Activated naive CD8-positive, alpha-beta T cell (primary cell): ENCODE results near the gene ARID2.

Source experiments
- H3K27ac Mint-ChIP-seq: one replicate; pipeline ENCODE4 v1.8.0; 2021; ENCODE audit warnings: mixed read lengths
- H3K27me3 Mint-ChIP-seq: one replicate; pipeline ENCODE4 v1.8.0; 2021; ENCODE audit warnings: mixed read lengths
- H3K36me3 Mint-ChIP-seq: one replicate; pipeline ENCODE4 v1.8.0; 2021; ENCODE audit warnings: mixed read lengths
- H3K4me1 Mint-ChIP-seq: one replicate; pipeline ENCODE4 v1.8.0; 2021; ENCODE audit warnings: low read depth, mixed read lengths
- H3K4me3 Mint-ChIP-seq: one replicate; pipeline ENCODE4 v1.8.0; 2021; ENCODE audit warnings: mild to moderate bottlenecking, mixed read lengths
- H3K9me3 Mint-ChIP-seq: one replicate; pipeline ENCODE4 v1.8.0; 2021; ENCODE audit warnings: low read depth, mixed read lengths

Gene ARID2, protein sequence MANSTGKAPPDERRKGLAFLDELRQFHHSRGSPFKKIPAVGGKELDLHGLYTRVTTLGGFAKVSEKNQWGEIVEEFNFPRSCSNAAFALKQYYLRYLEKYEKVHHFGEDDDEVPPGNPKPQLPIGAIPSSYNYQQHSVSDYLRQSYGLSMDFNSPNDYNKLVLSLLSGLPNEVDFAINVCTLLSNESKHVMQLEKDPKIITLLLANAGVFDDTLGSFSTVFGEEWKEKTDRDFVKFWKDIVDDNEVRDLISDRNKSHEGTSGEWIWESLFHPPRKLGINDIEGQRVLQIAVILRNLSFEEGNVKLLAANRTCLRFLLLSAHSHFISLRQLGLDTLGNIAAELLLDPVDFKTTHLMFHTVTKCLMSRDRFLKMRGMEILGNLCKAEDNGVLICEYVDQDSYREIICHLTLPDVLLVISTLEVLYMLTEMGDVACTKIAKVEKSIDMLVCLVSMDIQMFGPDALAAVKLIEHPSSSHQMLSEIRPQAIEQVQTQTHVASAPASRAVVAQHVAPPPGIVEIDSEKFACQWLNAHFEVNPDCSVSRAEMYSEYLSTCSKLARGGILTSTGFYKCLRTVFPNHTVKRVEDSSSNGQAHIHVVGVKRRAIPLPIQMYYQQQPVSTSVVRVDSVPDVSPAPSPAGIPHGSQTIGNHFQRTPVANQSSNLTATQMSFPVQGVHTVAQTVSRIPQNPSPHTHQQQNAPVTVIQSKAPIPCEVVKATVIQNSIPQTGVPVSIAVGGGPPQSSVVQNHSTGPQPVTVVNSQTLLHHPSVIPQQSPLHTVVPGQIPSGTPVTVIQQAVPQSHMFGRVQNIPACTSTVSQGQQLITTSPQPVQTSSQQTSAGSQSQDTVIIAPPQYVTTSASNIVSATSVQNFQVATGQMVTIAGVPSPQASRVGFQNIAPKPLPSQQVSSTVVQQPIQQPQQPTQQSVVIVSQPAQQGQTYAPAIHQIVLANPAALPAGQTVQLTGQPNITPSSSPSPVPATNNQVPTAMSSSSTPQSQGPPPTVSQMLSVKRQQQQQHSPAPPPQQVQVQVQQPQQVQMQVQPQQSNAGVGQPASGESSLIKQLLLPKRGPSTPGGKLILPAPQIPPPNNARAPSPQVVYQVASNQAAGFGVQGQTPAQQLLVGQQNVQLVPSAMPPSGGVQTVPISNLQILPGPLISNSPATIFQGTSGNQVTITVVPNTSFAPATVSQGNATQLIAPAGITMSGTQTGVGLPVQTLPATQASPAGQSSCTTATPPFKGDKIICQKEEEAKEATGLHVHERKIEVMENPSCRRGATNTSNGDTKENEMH (N-terminal part only)

DNA sequence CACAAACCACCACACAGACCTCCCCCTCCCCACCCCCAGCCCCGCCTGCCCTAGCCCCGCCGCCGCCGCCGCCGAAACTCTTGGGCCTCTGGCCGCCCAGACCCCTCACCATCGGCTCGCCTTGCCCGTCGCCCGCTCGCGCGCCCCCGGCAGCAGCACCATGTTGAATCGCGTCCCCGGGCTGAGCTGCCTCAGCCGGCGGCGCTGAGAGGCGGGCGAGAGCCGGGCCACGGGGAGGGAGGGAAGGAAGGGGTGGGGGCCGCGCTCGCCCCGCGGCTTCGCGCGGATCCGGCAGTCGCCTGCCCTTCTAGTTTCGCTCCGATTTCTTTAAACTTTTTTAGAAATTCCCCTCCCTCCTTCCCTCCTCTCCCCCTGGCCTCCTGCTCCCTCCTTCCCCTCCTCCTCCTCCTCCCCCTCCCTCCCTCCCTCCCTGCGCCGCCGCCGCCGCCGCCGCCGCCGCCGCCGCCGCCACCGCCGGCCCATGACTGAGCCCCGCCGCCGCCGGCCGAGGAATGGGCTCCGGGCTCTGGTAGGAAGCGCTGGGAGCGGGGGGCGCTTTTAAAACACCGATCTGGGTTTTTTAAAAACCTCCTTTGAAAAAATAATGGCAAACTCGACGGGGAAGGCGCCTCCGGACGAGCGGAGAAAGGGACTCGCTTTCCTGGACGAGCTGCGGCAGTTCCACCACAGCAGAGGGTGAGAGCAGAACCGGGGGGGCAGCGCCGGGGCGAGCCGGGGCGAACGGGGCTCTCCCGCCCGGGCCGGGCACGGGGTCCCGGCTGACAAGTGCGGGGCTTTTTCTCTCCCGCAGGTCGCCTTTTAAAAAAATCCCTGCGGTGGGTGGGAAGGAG lies at the start of gene ARID2:
Gene ARID2 (plus strand): TSS at position 474 of the 851 bp plus-strand sequence. CDS start 131 bp downstream, at position 605.
- H3K4me3 Mint-ChIP-seq, result peak within 1 kb of the TSS; percentile 100
- no peaks in the 10 kb centered on the region for H3K27me3 Mint-ChIP-seq
- peaks cover 35% of the 10 kb centered on the region for H3K4me1 Mint-ChIP-seq
- peaks cover 3% of the 10 kb centered on the region for H3K36me3 Mint-ChIP-seq
- H3K9me3 Mint-ChIP-seq, result no peaks in the 10 kb centered on the region
- H3K27ac Mint-ChIP-seq, result peak within 1 kb of the TSS; percentile 98

DNA sequence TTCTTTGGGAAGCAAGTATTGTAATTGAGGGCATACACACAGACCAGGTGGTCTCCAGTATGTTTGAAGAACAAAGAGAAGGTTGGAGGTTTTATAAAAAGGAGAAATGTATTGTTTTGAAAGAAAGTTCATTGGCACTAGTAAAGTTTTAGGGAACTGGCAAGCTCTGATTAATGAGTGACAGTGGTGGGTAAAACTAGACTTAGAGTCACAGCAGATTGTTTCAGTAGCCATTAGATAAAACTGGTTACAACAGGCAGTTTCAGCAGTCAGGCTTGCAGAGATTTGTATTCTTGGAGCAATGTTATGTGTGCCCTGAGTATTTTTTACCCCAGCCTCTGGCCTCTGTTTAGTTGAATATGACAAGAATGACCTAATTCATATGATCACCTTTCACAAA lies 49.1 kb upstream of the ARID2 start:
- Mint-ChIP-seq H3K27ac (no peak overlapping the region), H3K27me3 (no peaks in the 10 kb centered on the region), H3K4me1 (no peaks in the 10 kb centered on the region)

DNA sequence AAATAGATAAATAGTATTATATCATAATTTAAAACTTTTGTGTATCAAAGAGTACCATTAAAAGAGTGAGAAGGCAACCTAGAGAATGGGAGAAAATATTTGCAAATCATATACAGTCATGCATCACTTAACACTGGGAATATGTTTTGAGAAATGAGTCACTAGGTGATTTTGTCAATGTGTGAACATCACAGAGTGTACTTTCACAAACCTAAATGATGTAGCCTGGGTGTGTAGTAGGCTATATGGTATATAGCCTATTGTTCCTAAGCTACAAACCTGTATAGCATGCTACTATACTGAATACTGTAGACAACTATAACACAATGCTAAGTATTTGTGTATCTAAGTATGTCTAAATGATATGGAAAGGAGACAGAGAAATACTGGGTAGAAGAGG lies 48.0 kb upstream of the ARID2 start:
- no peak overlapping the region for H3K27ac Mint-ChIP-seq
- H3K9me3 Mint-ChIP-seq, result no peaks in the 10 kb centered on the region
- H3K27me3 Mint-ChIP-seq, result no peaks in the 10 kb centered on the region

More for the DNA sequence above, 49.1 kb upstream of the ARID2 start:
- H3K4me3 Mint-ChIP-seq, result no peak overlapping the region
- peaks cover 3% of the 10 kb centered on the region for H3K36me3 Mint-ChIP-seq
- no peaks in the 10 kb centered on the region for H3K9me3 Mint-ChIP-seq

DNA sequence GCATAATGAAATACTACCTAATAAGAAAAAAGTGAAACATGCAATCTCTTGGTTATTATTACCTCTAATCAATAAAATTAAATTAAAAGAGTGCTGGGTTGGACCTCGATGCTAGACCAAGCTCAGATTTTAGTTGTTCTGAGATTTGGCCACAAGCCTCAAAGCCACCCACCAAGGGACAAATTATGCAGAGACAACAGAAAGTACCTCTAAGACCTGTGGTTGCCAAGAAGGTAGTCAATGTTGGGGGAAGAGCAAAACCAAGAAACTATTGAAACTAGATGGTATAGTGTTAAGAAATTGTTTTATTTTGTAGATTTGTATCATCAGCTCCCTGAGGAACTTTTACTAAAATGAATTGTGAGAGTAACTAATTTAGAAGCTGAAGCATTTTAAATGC lies 43.8 kb upstream of the ARID2 start:
- no peaks in the 10 kb centered on the region for H3K9me3 Mint-ChIP-seq
- no peaks in the 10 kb centered on the region for H3K36me3 Mint-ChIP-seq
- H3K4me1 Mint-ChIP-seq, result peaks cover 2% of the 10 kb centered on the region
- no peaks in the 10 kb centered on the region for H3K27me3 Mint-ChIP-seq
- no peak overlapping the region for H3K27ac Mint-ChIP-seq
- no peak overlapping the region for H3K4me3 Mint-ChIP-seq

More for the DNA sequence above, 48.0 kb upstream of the ARID2 start:
- peaks cover 3% of the 10 kb centered on the region for H3K36me3 Mint-ChIP-seq
- H3K4me3 Mint-ChIP-seq, result no peak overlapping the region
- H3K4me1 Mint-ChIP-seq, result no peaks in the 10 kb centered on the region

DNA sequence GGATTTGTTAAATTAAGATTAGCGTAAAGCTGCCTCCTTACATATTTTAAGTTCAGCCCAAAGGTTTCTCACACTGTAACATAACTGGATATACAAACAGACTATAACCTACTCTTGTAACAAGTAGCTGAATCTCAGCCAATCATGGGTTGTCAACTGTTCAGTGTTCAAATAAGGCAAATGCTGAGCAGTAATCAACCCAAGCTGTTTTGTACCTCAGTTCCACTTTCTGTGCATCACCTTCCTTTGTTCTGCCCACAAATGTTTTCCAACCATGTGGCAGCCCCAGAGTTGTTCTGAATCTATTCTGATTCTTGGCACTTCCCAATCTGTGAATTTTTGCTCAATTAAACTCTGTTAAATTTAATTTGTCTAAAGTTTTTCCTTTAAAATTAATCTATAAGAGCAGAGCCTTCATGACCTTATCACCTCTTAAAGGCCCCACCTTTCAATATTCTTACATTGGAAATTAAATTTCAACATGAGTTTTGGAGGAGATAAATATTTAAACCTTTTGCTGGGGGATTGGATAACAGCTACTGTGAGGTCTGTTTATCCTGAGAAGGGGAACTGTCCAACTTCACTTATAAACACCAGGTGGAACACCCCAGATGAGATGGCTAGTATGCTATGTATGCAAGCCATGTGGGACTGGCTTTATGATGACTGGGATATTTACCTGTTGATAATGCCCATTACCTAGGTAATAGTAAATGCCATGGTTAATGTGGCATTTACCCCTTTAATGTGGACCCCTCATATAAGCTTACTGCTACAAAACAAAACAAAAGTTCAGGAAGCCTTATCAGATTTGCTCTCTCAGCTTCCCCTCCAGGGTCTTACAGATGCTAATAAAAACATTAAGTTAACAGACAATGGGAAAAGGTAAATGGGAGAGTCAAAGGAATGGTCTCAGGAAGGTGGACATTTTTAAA lies 42.2 kb upstream of the ARID2 start:
- H3K4me3 Mint-ChIP-seq, result no peak overlapping the region
- no peaks in the 10 kb centered on the region for H3K27me3 Mint-ChIP-seq
- no peaks in the 10 kb centered on the region for H3K9me3 Mint-ChIP-seq
- H3K36me3 Mint-ChIP-seq, result no peaks in the 10 kb centered on the region
- H3K27ac Mint-ChIP-seq, result no peak overlapping the region
- H3K4me1 Mint-ChIP-seq, result peaks cover 2% of the 10 kb centered on the region

DNA sequence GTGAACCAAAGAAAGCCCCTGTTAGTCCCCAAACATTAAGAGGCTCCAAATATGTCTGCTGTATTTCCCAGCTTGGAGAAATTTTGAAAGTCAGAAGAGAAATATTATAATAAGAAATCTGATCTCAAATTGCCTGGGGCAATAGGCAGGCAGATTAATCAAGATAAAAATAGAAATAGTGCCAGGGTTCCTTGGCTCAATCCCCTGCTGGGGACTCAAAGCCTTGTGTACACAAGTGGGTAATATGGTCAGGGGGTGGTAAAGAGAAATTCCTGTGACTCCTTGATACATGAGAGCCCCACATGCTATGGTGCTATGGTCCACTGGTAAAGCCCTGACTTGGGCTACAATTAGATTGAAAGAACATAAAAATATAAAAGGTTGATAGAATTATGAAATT lies 41.3 kb upstream of the ARID2 start:
- Mint-ChIP-seq H3K27ac (no peak overlapping the region), H3K36me3 (no peaks in the 10 kb centered on the region), H3K4me1 (peaks cover 2% of the 10 kb centered on the region), H3K9me3 (no peaks in the 10 kb centered on the region), H3K27me3 (no peaks in the 10 kb centered on the region), H3K4me3 (no peak overlapping the region)

DNA sequence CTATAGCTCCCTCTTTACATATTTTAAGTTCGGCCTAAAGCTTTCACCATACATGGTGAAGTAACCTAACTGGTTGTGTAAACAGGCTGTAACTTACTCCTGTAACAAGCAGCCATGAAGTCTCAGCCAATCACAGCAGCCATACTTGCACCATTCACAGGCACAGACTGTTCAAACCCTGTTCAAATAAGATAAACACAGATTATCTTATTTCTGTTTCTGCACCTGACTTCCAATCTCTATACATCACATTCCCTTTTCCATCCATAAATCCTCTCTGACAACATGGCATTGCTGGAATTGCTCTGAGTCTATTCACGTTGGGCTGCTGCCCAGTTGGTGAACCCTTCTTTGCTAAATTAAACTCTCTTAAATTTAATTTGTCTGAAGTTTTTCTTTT lies 34.5 kb upstream of the ARID2 start:
- Mint-ChIP-seq H3K36me3 (peaks cover 2% of the 10 kb centered on the region), H3K4me1 (no peaks in the 10 kb centered on the region), H3K4me3 (no peak overlapping the region), H3K27ac (no peak overlapping the region), H3K9me3 (no peaks in the 10 kb centered on the region), H3K27me3 (no peaks in the 10 kb centered on the region)

DNA sequence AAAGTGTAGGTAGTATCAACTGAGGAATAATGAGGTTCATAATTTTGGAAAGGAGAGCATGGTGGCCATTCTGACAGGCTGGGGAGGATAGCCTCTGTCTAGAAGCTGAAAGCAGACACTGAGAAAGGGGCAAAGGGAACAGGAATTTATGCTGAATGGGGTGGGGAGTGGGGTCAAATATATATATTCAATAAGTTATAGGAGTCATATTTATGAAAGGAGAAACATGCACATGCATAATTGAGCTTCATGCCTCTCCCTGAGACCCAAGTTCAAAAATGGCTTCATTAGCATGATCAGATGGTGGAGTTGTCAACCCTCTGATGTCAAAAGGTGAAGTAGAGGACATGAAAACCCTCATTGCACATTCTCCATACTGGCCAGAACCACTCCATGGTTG lies 33.9 kb upstream of the ARID2 start:
- no peak overlapping the region for H3K4me3 Mint-ChIP-seq
- H3K27me3 Mint-ChIP-seq, result no peaks in the 10 kb centered on the region
- H3K36me3 Mint-ChIP-seq, result peaks cover 2% of the 10 kb centered on the region
- no peak overlapping the region for H3K27ac Mint-ChIP-seq
- H3K4me1 Mint-ChIP-seq, result no peaks in the 10 kb centered on the region
- no peaks in the 10 kb centered on the region for H3K9me3 Mint-ChIP-seq

DNA sequence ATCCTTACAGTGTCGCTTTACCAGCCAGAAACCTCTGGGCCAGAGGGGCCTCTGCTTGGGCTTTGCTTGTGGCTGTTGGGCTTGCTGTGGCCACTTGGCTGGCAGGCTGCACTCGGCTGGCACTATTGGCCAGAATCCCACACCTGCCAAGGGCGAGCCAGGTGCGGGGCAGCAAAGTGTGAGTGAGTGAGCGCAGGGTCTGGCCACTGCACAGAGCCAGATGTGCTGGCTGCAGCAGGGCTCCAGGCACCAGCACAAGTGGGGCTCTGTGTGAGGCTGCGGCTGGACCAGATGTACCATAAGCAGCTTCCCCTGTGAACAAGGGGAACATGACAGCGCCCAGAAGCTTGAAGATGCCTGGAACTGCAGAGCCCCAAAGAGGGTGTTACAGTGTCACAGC lies 33.5 kb upstream of the ARID2 start:
- H3K27ac Mint-ChIP-seq, result no peak overlapping the region
- H3K36me3 Mint-ChIP-seq, result peaks cover 2% of the 10 kb centered on the region
- H3K4me1 Mint-ChIP-seq, result no peaks in the 10 kb centered on the region
- H3K9me3 Mint-ChIP-seq, result no peaks in the 10 kb centered on the region
- no peaks in the 10 kb centered on the region for H3K27me3 Mint-ChIP-seq
- no peak overlapping the region for H3K4me3 Mint-ChIP-seq

DNA sequence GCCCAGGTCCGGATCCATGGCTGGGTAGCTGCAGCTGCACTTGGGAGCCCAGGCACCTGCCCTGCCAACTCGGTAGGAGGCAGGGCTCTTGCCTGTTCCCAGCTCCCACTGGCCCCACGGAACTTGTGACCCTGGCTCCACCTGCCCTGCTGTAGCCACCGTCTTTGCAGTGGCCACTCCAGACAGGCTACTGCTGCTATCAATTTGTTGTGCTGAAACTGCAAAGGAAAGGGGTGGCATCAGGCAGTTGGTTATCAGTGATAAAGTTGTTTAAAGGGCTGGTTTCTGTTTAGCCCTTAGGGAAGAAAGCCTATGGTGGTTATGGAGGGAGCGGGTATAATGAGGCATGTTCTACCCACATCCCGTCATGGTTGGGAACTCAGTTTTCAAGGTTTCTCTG lies 32.1 kb upstream of the ARID2 start:
- Mint-ChIP-seq H3K9me3 (no peaks in the 10 kb centered on the region), H3K27me3 (no peaks in the 10 kb centered on the region), H3K27ac (no peak overlapping the region), H3K36me3 (peaks cover 2% of the 10 kb centered on the region), H3K4me1 (no peaks in the 10 kb centered on the region), H3K4me3 (no peak overlapping the region)

DNA sequence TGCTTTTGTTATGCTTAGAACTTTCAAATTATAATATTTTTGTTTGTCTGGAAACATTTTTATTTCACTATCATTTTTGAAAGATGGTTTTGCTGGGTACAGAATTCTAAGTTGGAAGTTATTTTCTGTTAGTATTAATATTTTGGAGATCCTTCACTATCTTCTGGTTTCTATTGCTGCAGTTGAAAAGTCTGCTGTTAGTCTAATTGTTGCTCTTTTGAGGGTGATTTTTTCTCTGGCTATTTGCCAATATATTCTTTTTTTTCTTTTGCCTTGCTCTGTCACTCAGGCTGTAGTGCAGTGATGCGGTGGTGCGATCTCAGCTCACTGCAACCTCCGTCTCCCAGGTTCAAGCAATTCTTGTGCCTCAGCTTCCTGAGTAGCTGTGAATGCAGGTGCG lies 28.2 kb upstream of the ARID2 start:
- Mint-ChIP-seq H3K4me3 (no peak overlapping the region), H3K4me1 (no peaks in the 10 kb centered on the region), H3K36me3 (peaks cover 9% of the 10 kb centered on the region), H3K9me3 (no peaks in the 10 kb centered on the region), H3K27me3 (no peaks in the 10 kb centered on the region), H3K27ac (no peak overlapping the region)

DNA sequence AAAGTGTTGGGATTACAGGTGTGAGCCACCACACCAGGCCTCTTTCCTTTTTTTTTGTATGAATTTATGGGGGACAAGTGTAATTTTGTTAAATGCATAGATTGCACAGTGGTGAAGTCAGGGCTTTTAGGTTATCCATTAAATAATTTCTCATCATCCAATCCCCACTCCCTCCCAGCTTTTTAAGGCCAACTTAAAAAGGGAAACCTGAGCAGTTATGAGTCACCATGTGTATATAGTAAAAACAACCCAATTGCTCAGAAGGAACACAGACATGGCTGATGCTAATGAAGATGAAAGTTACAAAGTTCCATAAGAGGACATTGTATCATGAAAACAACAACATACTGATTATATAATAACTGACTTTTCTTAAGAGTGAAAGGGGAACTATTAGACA lies 25.6 kb upstream of the ARID2 start:
- H3K36me3 Mint-ChIP-seq, result peaks cover 12% of the 10 kb centered on the region
- no peaks in the 10 kb centered on the region for H3K4me1 Mint-ChIP-seq
- H3K27ac Mint-ChIP-seq, result no peak overlapping the region
- no peaks in the 10 kb centered on the region for H3K27me3 Mint-ChIP-seq
- H3K9me3 Mint-ChIP-seq, result no peaks in the 10 kb centered on the region
- H3K4me3 Mint-ChIP-seq, result no peak overlapping the region

DNA sequence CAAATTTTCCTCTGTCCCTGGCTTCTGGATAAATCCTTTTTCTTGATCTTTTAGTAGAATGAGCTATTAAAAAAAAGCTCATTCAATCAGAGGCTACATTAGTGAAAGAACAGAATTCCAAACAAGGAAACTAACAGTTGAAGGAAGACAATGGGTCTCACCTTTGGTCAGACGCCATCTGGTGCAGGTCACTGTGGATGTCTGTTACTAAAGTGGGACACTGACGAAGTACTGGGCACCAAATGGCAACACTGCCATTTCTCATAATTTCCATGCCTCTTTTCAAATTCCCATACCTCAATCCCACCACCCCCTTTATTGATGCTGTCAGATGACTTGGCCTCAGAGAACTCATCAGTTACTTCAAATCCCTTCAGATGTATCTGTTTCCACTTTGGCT lies 24.5 kb upstream of the ARID2 start:
- peaks cover 12% of the 10 kb centered on the region for H3K36me3 Mint-ChIP-seq
- H3K9me3 Mint-ChIP-seq, result no peaks in the 10 kb centered on the region
- no peak overlapping the region for H3K27ac Mint-ChIP-seq
- H3K4me3 Mint-ChIP-seq, result no peak overlapping the region
- H3K27me3 Mint-ChIP-seq, result no peaks in the 10 kb centered on the region
- H3K4me1 Mint-ChIP-seq, result peaks cover 2% of the 10 kb centered on the region
